GM21576 (cell line): ENCODE data around the gene KCNMA1.

Source experiments
- ATAC-seq: cut with Tn5 transposase; IDR thresholded peaks from one replicate; pipeline ENCODE4 v1.9.1; 2021; ENCODE audit warnings: mild to moderate bottlenecking, moderate library complexity; ENCODE audit not compliant: unreplicated experiment

The KCNMA1 gene

GRCh38 chr10:77494756-77495541, 142.7 kb downstream of the KCNMA1 start:
- no peak for ATAC-seq

GRCh38 chr10:77494327-77494726, 143.3 kb downstream of the KCNMA1 start:
- no peak for ATAC-seq

GRCh38 chr10:77493851-77494261, 143.8 kb downstream of the KCNMA1 start:
- no peak for ATAC-seq

GRCh38 chr10:77493239-77493806, 144.3 kb downstream of the KCNMA1 start:
- ATAC-seq = no peak

- no peak for ATAC-seq
Observed at GRCh38 chr10:77492368-77492994, 145.1 kb downstream of the KCNMA1 start.

GRCh38 chr10:77490534-77491314, 146.9 kb downstream of the KCNMA1 start:
- no peak for ATAC-seq

GRCh38 chr10:77486517-77486916, 151.1 kb downstream of the KCNMA1 start:
- no peak for ATAC-seq

GRCh38 chr10:77485847-77486246, 151.8 kb downstream of the KCNMA1 start:
- ATAC-seq = no peak

- ATAC-seq = no peak
Observed at GRCh38 chr10:77482072-77482471, 155.5 kb downstream of the KCNMA1 start.

GRCh38 chr10:77479586-77479985, 158.0 kb downstream of the KCNMA1 start:
- ATAC-seq = no peak

GRCh38 chr10:77478962-77479359, 158.6 kb downstream of the KCNMA1 start:
- ATAC-seq = no peak

GRCh38 chr10:77478247-77478961, 159.2 kb downstream of the KCNMA1 start:
- ATAC-seq = no peak

GRCh38 chr10:77475522-77475921, 162.1 kb downstream of the KCNMA1 start:
- no peak for ATAC-seq

GRCh38 chr10:77474939-77475338, 162.7 kb downstream of the KCNMA1 start:
- ATAC-seq = no peak

- ATAC-seq = no peak
Observed at GRCh38 chr10:77474386-77474785, 163.2 kb downstream of the KCNMA1 start.

GRCh38 chr10:77472146-77472545, 165.5 kb downstream of the KCNMA1 start:
- no peak for ATAC-seq

- no peak for ATAC-seq
Observed at GRCh38 chr10:77471069-77471536, 166.5 kb downstream of the KCNMA1 start.

GRCh38 chr10:77467422-77467963, 170.1 kb downstream of the KCNMA1 start:
- no peak for ATAC-seq

- ATAC-seq = no peak
Observed at GRCh38 chr10:77463967-77464745, 173.5 kb downstream of the KCNMA1 start.

- ATAC-seq = no peak
Observed at GRCh38 chr10:77463499-77463898, 174.1 kb downstream of the KCNMA1 start.
